ENCODE measurements around the gene PRELP.

DNA sequence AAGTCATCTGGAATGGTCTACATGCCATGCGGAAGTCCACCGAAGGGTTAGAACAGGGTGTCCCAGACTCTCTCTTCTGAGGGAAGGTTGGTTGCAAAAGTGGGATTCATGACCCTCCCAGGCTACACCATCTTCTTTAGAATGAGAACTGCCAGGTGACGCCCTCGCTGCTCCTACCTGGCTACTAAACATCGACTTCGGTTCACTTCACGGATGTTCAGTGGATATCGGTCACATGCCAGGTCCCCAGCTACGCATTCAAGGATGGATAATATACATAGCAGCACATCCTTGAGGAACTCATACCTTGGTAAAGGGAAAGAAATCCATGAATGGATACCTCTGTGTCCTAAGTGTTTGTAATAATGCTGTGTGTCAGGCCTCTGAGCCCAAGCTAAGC is 15.0 kb downstream of the PRELP start:
- TF ChIP-seq, protein P1, sequence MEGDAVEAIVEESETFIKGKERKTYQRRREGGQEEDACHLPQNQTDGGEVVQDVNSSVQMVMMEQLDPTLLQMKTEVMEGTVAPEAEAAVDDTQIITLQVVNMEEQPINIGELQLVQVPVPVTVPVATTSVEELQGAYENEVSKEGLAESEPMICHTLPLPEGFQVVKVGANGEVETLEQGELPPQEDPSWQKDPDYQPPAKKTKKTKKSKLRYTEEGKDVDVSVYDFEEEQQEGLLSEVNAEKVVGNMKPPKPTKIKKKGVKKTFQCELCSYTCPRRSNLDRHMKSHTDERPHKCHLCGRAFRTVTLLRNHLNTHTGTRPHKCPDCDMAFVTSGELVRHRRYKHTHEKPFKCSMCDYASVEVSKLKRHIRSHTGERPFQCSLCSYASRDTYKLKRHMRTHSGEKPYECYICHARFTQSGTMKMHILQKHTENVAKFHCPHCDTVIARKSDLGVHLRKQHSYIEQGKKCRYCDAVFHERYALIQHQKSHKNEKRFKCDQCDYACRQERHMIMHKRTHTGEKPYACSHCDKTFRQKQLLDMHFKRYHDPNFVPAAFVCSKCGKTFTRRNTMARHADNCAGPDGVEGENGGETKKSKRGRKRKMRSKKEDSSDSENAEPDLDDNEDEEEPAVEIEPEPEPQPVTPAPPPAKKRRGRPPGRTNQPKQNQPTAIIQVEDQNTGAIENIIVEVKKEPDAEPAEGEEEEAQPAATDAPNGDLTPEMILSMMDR (IDR thresholded peaks at IDR 0.05), result no peak
- TF ChIP-seq POLR2A (IDR thresholded peaks at IDR 0.05), result no peak
- TF ChIP-seq EP300 (IDR thresholded peaks at IDR 0.05), result no peak
